ENCODE measurements around the gene RNF126. TPM values are rescaled to one million over a fixed set of nuclear protein-coding genes. Genes with fewer than 3 reads are reported as not detected.
"Not testable (repeated sequence)": the region's sequence is repeated elsewhere in the genome, so short reads cannot be mapped to it uniquely, and the experiment has no call there.

Gene RNF126
- total RNA-seq, 1 experiment from 2014 or later = 61.2 TPM

- in situ Hi-C loops (cut with HindIII; ENCODE audit: low pct_unique_long_range_greater_than_20kb, low sequenced_read_pairs) (no loop called here), intact Hi-C loops (cut with micrococcal nuclease; ENCODE audit: unreplicated experiment) (no loop called here)
- H3K4me3 ChIP-seq (ENCODE audit: low read depth in 2 of 2, low read length in 2 of 2) = no peak overlapping the region
- H3K36me3 ChIP-seq (ENCODE audit: control insufficient read depth, insufficient read depth, low read length) = no peaks in the 10 kb centered on the region
- POLR2A ChIA-PET = no interaction called here
- no peaks in the 10 kb centered on the region for H3K27me3 ChIP-seq (ENCODE audit: control insufficient read depth, insufficient read depth, low read length)
- CTCF ChIA-PET = no interaction called here
- peaks cover 8% of the 10 kb centered on the region; the same call in 1 of the 2 replicates for H3K4me1 ChIP-seq (ENCODE audit: control insufficient read depth, insufficient read depth, low read length)
- no peak overlapping the region for H3K27ac ChIP-seq (ENCODE audit: low read length)
- H3K9me3 ChIP-seq (ENCODE audit: control insufficient read depth, insufficient read depth, low read depth, low read length) = no peaks in the 10 kb centered on the region
- TF ChIP-seq POLR2AphosphoS5 (IDR thresholded peaks at IDR 0.05; ENCODE audit: low read depth, low read length) (no peak), SIN3A (IDR thresholded peaks at IDR 0.05; ENCODE audit: borderline replicate concordance, insufficient read depth, low read depth, low read length) (no peak), TCF7L2 (IDR thresholded peaks at IDR 0.05; ENCODE audit: low read depth, low read length) (no peak), CTCF (IDR thresholded peaks at IDR 0.05) (no peak)
- TF ChIP-seq, protein P1, sequence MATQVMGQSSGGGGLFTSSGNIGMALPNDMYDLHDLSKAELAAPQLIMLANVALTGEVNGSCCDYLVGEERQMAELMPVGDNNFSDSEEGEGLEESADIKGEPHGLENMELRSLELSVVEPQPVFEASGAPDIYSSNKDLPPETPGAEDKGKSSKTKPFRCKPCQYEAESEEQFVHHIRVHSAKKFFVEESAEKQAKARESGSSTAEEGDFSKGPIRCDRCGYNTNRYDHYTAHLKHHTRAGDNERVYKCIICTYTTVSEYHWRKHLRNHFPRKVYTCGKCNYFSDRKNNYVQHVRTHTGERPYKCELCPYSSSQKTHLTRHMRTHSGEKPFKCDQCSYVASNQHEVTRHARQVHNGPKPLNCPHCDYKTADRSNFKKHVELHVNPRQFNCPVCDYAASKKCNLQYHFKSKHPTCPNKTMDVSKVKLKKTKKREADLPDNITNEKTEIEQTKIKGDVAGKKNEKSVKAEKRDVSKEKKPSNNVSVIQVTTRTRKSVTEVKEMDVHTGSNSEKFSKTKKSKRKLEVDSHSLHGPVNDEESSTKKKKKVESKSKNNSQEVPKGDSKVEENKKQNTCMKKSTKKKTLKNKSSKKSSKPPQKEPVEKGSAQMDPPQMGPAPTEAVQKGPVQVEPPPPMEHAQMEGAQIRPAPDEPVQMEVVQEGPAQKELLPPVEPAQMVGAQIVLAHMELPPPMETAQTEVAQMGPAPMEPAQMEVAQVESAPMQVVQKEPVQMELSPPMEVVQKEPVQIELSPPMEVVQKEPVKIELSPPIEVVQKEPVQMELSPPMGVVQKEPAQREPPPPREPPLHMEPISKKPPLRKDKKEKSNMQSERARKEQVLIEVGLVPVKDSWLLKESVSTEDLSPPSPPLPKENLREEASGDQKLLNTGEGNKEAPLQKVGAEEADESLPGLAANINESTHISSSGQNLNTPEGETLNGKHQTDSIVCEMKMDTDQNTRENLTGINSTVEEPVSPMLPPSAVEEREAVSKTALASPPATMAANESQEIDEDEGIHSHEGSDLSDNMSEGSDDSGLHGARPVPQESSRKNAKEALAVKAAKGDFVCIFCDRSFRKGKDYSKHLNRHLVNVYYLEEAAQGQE (IDR thresholded peaks at IDR 0.05; ENCODE audit: insufficient read depth in 1 of 2, low read depth in 2 of 2, low read length in 1 of 2) = no peak
- no TSS peak for BruUV-seq (replicated peaks)
- ATAC-seq (no peak; the same call in 1 of the 2 replicates), DNase-seq (ENCODE audit: low read depth, low spot score) (no peak)
Observed at GRCh38 chr19:604355-604754, 58.7 kb downstream of the RNF126 start.

- H3K27ac ChIP-seq (ENCODE audit: low read length); H3K27me3 ChIP-seq (ENCODE audit: control insufficient read depth, insufficient read depth, low read length); POLR2A ChIA-PET; ATAC-seq; in situ Hi-C loops (cut with HindIII; ENCODE audit: low pct_unique_long_range_greater_than_20kb, low sequenced_read_pairs); H3K4me3 ChIP-seq (ENCODE audit: low read depth in 2 of 2, low read length in 2 of 2); CTCF ChIA-PET; BruUV-seq (replicated peaks); intact Hi-C loops (cut with micrococcal nuclease; ENCODE audit: unreplicated experiment); H3K36me3 ChIP-seq (ENCODE audit: control insufficient read depth, insufficient read depth, low read length); H3K9me3 ChIP-seq (ENCODE audit: control insufficient read depth, insufficient read depth, low read depth, low read length); H3K4me1 ChIP-seq (ENCODE audit: control insufficient read depth, insufficient read depth, low read length); DNase-seq (ENCODE audit: low read depth, low spot score): not testable (repeated sequence)
Observed at GRCh38 chr19:603779-604178, 59.2 kb downstream of the RNF126 start.

DNA sequence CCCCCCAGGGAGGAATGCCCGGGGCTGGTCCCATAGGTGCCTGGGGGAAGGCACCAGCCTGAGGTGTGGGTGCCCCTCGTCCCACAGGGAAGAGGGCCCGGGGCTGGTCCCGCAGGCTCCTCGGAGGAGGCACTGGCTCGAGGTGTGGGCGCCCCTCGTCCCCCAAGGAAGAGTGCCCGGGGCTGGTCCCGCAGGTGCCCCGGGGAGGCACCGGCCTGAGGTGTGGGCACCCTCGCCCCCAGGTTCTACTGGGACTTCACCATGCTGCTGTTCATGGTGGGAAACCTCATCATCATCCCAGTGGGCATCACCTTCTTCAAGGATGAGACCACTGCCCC, 59.7 kb downstream of the RNF126 start:
- H3K27me3 ChIP-seq (ENCODE audit: control insufficient read depth, insufficient read depth, low read length); H3K4me1 ChIP-seq (ENCODE audit: control insufficient read depth, insufficient read depth, low read length); POLR2A ChIA-PET; ATAC-seq; H3K9me3 ChIP-seq (ENCODE audit: control insufficient read depth, insufficient read depth, low read depth, low read length); H3K4me3 ChIP-seq (ENCODE audit: low read depth in 2 of 2, low read length in 2 of 2); H3K27ac ChIP-seq (ENCODE audit: low read length); in situ Hi-C loops (cut with HindIII; ENCODE audit: low pct_unique_long_range_greater_than_20kb, low sequenced_read_pairs); CTCF ChIA-PET; BruUV-seq (replicated peaks); H3K36me3 ChIP-seq (ENCODE audit: control insufficient read depth, insufficient read depth, low read length); intact Hi-C loops (cut with micrococcal nuclease; ENCODE audit: unreplicated experiment); DNase-seq (ENCODE audit: low read depth, low spot score): not testable (repeated sequence)

All from Panc1 (cell line).